ENCODE data around the gene MYO9B. TPM values are rescaled to one million over a fixed set of nuclear protein-coding genes. Genes with fewer than 3 reads are reported as not detected.

Gene MYO9B
- total RNA-seq, 2 experiments from 2014 or later: 73.1 to 78.6 TPM

GRCh38 chr19:17236811-17237543 is 161.4 kb downstream of the MYO9B start:
- Mint-ChIP-seq H3K27me3 (ENCODE audit: low read depth) (no peaks in the 10 kb centered on the region), H3K4me1 (ENCODE audit: low read depth) (peaks cover 19% of the 10 kb centered on the region), H3K4me3 (peak overlapping the region; percentile 32), H3K36me3 (ENCODE audit: low read depth) (peaks cover 4% of the 10 kb centered on the region), H3K27ac (no peak overlapping the region), H3K9me3 (no peaks in the 10 kb centered on the region)
- intact Hi-C loops (cut with micrococcal nuclease): loop anchor here (1.0 to 5.0 kb wide), 3 partner anchors 45 to 110 kb away; no protein-coding TSS in a partner anchor
- CTCF ChIA-PET: interaction anchor here (1.5 kb wide), 1 partner anchor 10 kb away, joined by 5 read pairs; no protein-coding TSS in a partner anchor
- DNase-seq: no peak

- H3K4me3 Mint-ChIP-seq: no peak overlapping the region
These were observed 162.4 kb downstream of the MYO9B start for GRCh38 chr19:17237747-17238706.

GRCh38 chr19:17240062-17240752 is 164.6 kb downstream of the MYO9B start:
- Mint-ChIP-seq H3K36me3 (ENCODE audit: low read depth) (no peaks in the 10 kb centered on the region), H3K4me3 (no peak overlapping the region), H3K27ac (no peak overlapping the region), H3K9me3 (no peaks in the 10 kb centered on the region), H3K27me3 (ENCODE audit: low read depth) (no peaks in the 10 kb centered on the region), H3K4me1 (ENCODE audit: low read depth) (no peaks in the 10 kb centered on the region)
- no peak for DNase-seq
- CTCF ChIA-PET: interaction anchor here (0.7 kb wide), 1 partner anchor 36 kb away, joined by 5 read pairs; no protein-coding TSS in a partner anchor
- intact Hi-C loops (cut with micrococcal nuclease): no loop called here

More at GRCh38 chr19:17237747-17238706, 162.4 kb downstream of the MYO9B start:
- Mint-ChIP-seq H3K36me3 (ENCODE audit: low read depth) (peaks cover 3% of the 10 kb centered on the region), H3K9me3 (no peaks in the 10 kb centered on the region), H3K27ac (no peak overlapping the region), H3K27me3 (ENCODE audit: low read depth) (no peaks in the 10 kb centered on the region), H3K4me1 (ENCODE audit: low read depth) (peaks cover 14% of the 10 kb centered on the region)
- intact Hi-C loops (cut with micrococcal nuclease): loop anchor here (5.0 kb wide), 2 partner anchors 56 to 111 kb away; no protein-coding TSS in a partner anchor
- CTCF ChIA-PET: no interaction called here
- no peak for DNase-seq

GRCh38 chr19:17240826-17241399 is 165.3 kb downstream of the MYO9B start:
- CTCF ChIA-PET: no interaction called here
- Mint-ChIP-seq H3K27ac (no peak overlapping the region), H3K9me3 (no peaks in the 10 kb centered on the region), H3K36me3 (ENCODE audit: low read depth) (no peaks in the 10 kb centered on the region), H3K4me1 (ENCODE audit: low read depth) (no peaks in the 10 kb centered on the region), H3K4me3 (no peak overlapping the region), H3K27me3 (ENCODE audit: low read depth) (no peaks in the 10 kb centered on the region)
- DNase-seq: no peak
- intact Hi-C loops (cut with micrococcal nuclease): no loop called here

GRCh38 chr19:17242431-17243208 is 167.0 kb downstream of the MYO9B start:
- intact Hi-C loops (cut with micrococcal nuclease): no loop called here
- DNase-seq: no peak
- H3K27me3 Mint-ChIP-seq (ENCODE audit: low read depth): no peaks in the 10 kb centered on the region
- no peak overlapping the region for H3K27ac Mint-ChIP-seq
- H3K4me1 Mint-ChIP-seq (ENCODE audit: low read depth): peaks cover 4% of the 10 kb centered on the region
- CTCF ChIA-PET: interaction anchor here (0.7 to 1.4 kb wide), 4 partner anchors 8 to 144 kb away, joined by 3 to 6 read pairs (median 3); no protein-coding TSS in a partner anchor
- H3K9me3 Mint-ChIP-seq: no peaks in the 10 kb centered on the region
- no peaks in the 10 kb centered on the region for H3K36me3 Mint-ChIP-seq (ENCODE audit: low read depth)
- H3K4me3 Mint-ChIP-seq: no peak overlapping the region

GRCh38 chr19:17243211-17243829 is 167.7 kb downstream of the MYO9B start:
- no peak for DNase-seq
- no peaks in the 10 kb centered on the region for H3K36me3 Mint-ChIP-seq (ENCODE audit: low read depth)
- no peaks in the 10 kb centered on the region for H3K9me3 Mint-ChIP-seq
- H3K27ac Mint-ChIP-seq: no peak overlapping the region
- intact Hi-C loops (cut with micrococcal nuclease): no loop called here
- no peaks in the 10 kb centered on the region for H3K27me3 Mint-ChIP-seq (ENCODE audit: low read depth)
- H3K4me3 Mint-ChIP-seq: no peak overlapping the region
- peaks cover 4% of the 10 kb centered on the region for H3K4me1 Mint-ChIP-seq (ENCODE audit: low read depth)
- CTCF ChIA-PET: interaction anchor here (1.0 to 1.4 kb wide), 3 partner anchors 9 to 143 kb away, joined by 3 to 6 read pairs (median 3); no protein-coding TSS in a partner anchor

- H3K9me3 Mint-ChIP-seq: no peaks in the 10 kb centered on the region
- no peak for DNase-seq
- H3K27ac Mint-ChIP-seq: no peak overlapping the region
These were observed 168.4 kb downstream of the MYO9B start for GRCh38 chr19:17243830-17244617.

GRCh38 chr19:17244618-17245534 is 169.3 kb downstream of the MYO9B start:
- peak overlapping the region; percentile 46 for H3K4me3 Mint-ChIP-seq

More at GRCh38 chr19:17243830-17244617, 168.4 kb downstream of the MYO9B start:
- CTCF ChIA-PET: interaction anchor here (1.2 to 1.4 kb wide), 2 partner anchors 10 to 15 kb away, joined by 3 read pairs; no protein-coding TSS in a partner anchor
- H3K4me3 Mint-ChIP-seq: peak overlapping the region; percentile 46
- no peaks in the 10 kb centered on the region for H3K27me3 Mint-ChIP-seq (ENCODE audit: low read depth)
- intact Hi-C loops (cut with micrococcal nuclease): no loop called here
- peaks cover 4% of the 10 kb centered on the region for H3K4me1 Mint-ChIP-seq (ENCODE audit: low read depth)
- no peaks in the 10 kb centered on the region for H3K36me3 Mint-ChIP-seq (ENCODE audit: low read depth)

GRCh38 chr19:17245535-17245984 is 170.0 kb downstream of the MYO9B start, which contains the start of gene NR2F6:
TSS of gene NR2F6 (minus strand) at chr19:17245919. CDS start at chr19:17245220, 699 bp downstream.
- DNase-seq: no peak
- intact Hi-C loops (cut with micrococcal nuclease): no loop called here
- Mint-ChIP-seq H3K36me3 (ENCODE audit: low read depth) (no peaks in the 10 kb centered on the region), H3K27me3 (ENCODE audit: low read depth) (no peaks in the 10 kb centered on the region), H3K27ac (peak within 1 kb of the TSS; percentile 66), H3K4me3 (peak within 1 kb of the TSS; percentile 85), H3K9me3 (no peaks in the 10 kb centered on the region), H3K4me1 (ENCODE audit: low read depth) (peaks cover 4% of the 10 kb centered on the region)
- CTCF ChIA-PET: no interaction called here

More at GRCh38 chr19:17244618-17245534, 169.3 kb downstream of the MYO9B start:
- CTCF ChIA-PET: interaction anchor here (1.2 kb wide), 1 partner anchor 14 kb away, joined by 3 read pairs; no protein-coding TSS in a partner anchor
- Mint-ChIP-seq H3K4me1 (ENCODE audit: low read depth) (peaks cover 4% of the 10 kb centered on the region), H3K27me3 (ENCODE audit: low read depth) (no peaks in the 10 kb centered on the region), H3K27ac (no peak overlapping the region), H3K9me3 (no peaks in the 10 kb centered on the region), H3K36me3 (ENCODE audit: low read depth) (no peaks in the 10 kb centered on the region)
- intact Hi-C loops (cut with micrococcal nuclease): no loop called here
- DNase-seq: no peak
